Liver (tissue), 3 donors: ENCODE measurements around the gene NINJ1.

Source experiments
- ATF3 ChIP-seq: IDR thresholded peaks from 2 replicates; pipeline ENCODE4 v1.6.1; 2016; ENCODE audit warnings: antibody characterized with exemption
- CTCF ChIP-seq: fragments of 150-350 bp; IDR thresholded peaks from 2 replicates; pipeline ENCODE4 v1.5.1; 2017; ENCODE audit warnings: improper control_type of control experiment, low read depth, low read length; ENCODE audit not compliant: missing input control
- EGR1 ChIP-seq, 2 donors: IDR thresholded peaks; 2 replicates each; pipeline ENCODE4 v1.6.1; 2016 to 2018; ENCODE audit warnings: antibody characterized with exemption in 2 of 2, low read depth in 2 of 2
- JUND ChIP-seq, 2 donors: IDR thresholded peaks; 2 replicates each; pipeline ENCODE4 v1.6.1; 2016; ENCODE audit warnings: antibody characterized with exemption in 2 of 2
- MAX ChIP-seq: IDR thresholded peaks from 2 replicates; pipeline ENCODE4 v1.6.1; 2016; ENCODE audit warnings: antibody characterized with exemption
- REST ChIP-seq: IDR thresholded peaks from 2 replicates; pipeline ENCODE4 v1.6.1; 2016; ENCODE audit warnings: antibody characterized with exemption, mild to moderate bottlenecking
- SP1 ChIP-seq: IDR thresholded peaks from 2 replicates; pipeline ENCODE4 v1.6.1; 2018; ENCODE audit warnings: antibody characterized with exemption, mild to moderate bottlenecking
- YY1 ChIP-seq: IDR thresholded peaks from 2 replicates; pipeline ENCODE4 v1.6.1; 2016; ENCODE audit warnings: antibody characterized with exemption, mild to moderate bottlenecking
- ZBTB33 ChIP-seq: IDR thresholded peaks from 2 replicates; pipeline ENCODE4 v1.6.1; 2016; ENCODE audit warnings: antibody characterized with exemption
- donor health status: healthy.
- donor health status: healthy.

- TF ChIP-seq ZBTB33 (no peak), REST (no peak), CTCF (no peak), ATF3 (no peak), YY1 (no peak), MAX (no peak), SP1 (no peak), EGR1 (IDR thresholded peaks at IDR 0.05; ENCODE audit: low read depth in 2 of 2) (no peak), JUND (IDR thresholded peaks at IDR 0.05) (no peak)
Observed at GRCh38 chr9:93115486-93116071, 18.5 kb downstream of the NINJ1 start.
